Cerebellar nuclear complex (tissue), 1 donor: ENCODE measurements around the gene PEX3.
"Not testable (repeated sequence)": the region's sequence is repeated elsewhere in the genome, so short reads cannot be mapped to it uniquely, and the experiment has no call there.

ENCODE experiments used
- DNase-seq, 2 experiments: peaks; one replicate each; lab custom pipeline; 2025; lab: John Stamatoyannopoulos, UW

The PEX3 gene

GRCh38 chr6:143447865-143448264, 2.7 kb upstream of the PEX3 start:
- DNase-seq: not testable (repeated sequence)

- no peak for DNase-seq
Measured at GRCh38 chr6:143449082-143449713, 1.4 kb upstream of the PEX3 start.

- no peak for DNase-seq
Measured at GRCh38 chr6:143449714-143450452, 722 bp upstream of the PEX3 start.

- no peak for DNase-seq
Measured at GRCh38 chr6:143451531-143451930, 926 bp downstream of the PEX3 start.

- no peak for DNase-seq
Measured at GRCh38 chr6:143457563-143458359, 7.2 kb downstream of the PEX3 start.

- no peak for DNase-seq
Measured at GRCh38 chr6:143465546-143465945, 14.9 kb downstream of the PEX3 start.

- DNase-seq: no peak
Measured at GRCh38 chr6:143468026-143468425, 17.4 kb downstream of the PEX3 start.

- DNase-seq: not testable (repeated sequence)
Measured at GRCh38 chr6:143468823-143469222, 18.2 kb downstream of the PEX3 start.

GRCh38 chr6:143471822-143472221, 21.2 kb downstream of the PEX3 start:
- DNase-seq: no peak

- no peak for DNase-seq
Measured at GRCh38 chr6:143476545-143476944, 25.9 kb downstream of the PEX3 start.

- no peak for DNase-seq
Measured at GRCh38 chr6:143478479-143479062, 28.0 kb downstream of the PEX3 start.

GRCh38 chr6:143482593-143482992, 32.0 kb downstream of the PEX3 start:
- no peak for DNase-seq

- no peak for DNase-seq
Measured at GRCh38 chr6:143485967-143486366, 35.4 kb downstream of the PEX3 start.

GRCh38 chr6:143486752-143487151, 36.1 kb downstream of the PEX3 start:
- no peak for DNase-seq

- no peak for DNase-seq
Measured at GRCh38 chr6:143490244-143490643, 39.6 kb downstream of the PEX3 start.

GRCh38 chr6:143490775-143491174, 40.2 kb downstream of the PEX3 start:
- no peak for DNase-seq

- no peak for DNase-seq
Measured at GRCh38 chr6:143496974-143497373, 46.4 kb downstream of the PEX3 start.

GRCh38 chr6:143498428-143498827, 47.8 kb downstream of the PEX3 start:
- no peak for DNase-seq

GRCh38 chr6:143501851-143502250, 51.2 kb downstream of the PEX3 start:
- DNase-seq: no peak

GRCh38 chr6:143504369-143504768, 53.8 kb downstream of the PEX3 start:
- no peak for DNase-seq

- no peak for DNase-seq
Measured at GRCh38 chr6:143505111-143505510, 54.5 kb downstream of the PEX3 start.

- DNase-seq: no peak
Measured at GRCh38 chr6:143505537-143505936, 54.9 kb downstream of the PEX3 start.

- no peak for DNase-seq
Measured at GRCh38 chr6:143506199-143506598, 55.6 kb downstream of the PEX3 start.
